LNCaP clone FGC (cell line): ENCODE results near the gene RNF182.

Experiments
- DNase-seq: peaks from one replicate; pipeline ENCODE4 v3.0.0-alpha.2; 2011; ENCODE audit warnings: low read depth
- H3K4me3 ChIP-seq: 2 replicates; pipeline ENCODE4 v1.5.1; 2011; ENCODE audit warnings: mild to moderate bottlenecking, low read depth, low read length, control low read depth
- CTCF ChIP-seq: IDR thresholded peaks from 2 replicates; pipeline ENCODE4 v1.5.1; 2012; ENCODE audit warnings: mild to moderate bottlenecking; ENCODE audit not compliant: control insufficient read depth, insufficient read depth; ENCODE audit errors: extremely low read depth

RNF182 gene

DNA sequence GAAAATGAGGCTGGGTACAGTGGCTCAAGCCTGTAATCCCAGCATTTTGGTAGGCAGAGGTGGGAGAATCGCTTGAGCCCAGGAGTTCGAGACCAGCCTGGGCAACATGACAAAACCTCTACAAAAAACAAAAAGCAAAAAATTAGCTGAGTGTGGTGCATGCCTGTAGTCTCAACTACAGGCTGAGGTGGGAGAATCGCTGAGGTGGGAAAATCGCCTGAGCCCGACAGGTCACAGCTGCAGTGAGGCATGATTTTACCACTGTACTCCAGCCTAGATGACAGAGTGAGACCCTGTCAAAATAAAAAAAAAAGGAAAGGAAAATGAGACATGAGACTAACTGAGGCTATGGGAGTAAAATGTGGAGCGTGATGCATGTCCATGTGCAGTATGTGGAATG lies 104.9 kb downstream of the RNF182 start:
- H3K4me3 ChIP-seq: no peak overlapping the region
- TF ChIP-seq CTCF: no peak
- no peak for DNase-seq
